Fibroblast of pulmonary artery (primary cell): ENCODE measurements around the gene AKR1B1.

ENCODE experiments used
- DNase-seq: peaks from one replicate; pipeline ENCODE4 v3.0.0-alpha.2; 2010; ENCODE audit warnings: low read depth
- H3K4me3 ChIP-seq: replicated peaks from 2 replicates; pipeline ENCODE4 v1.5.1; 2011; ENCODE audit warnings: low read depth, mild to moderate bottlenecking, control low read depth, low read length, moderate library complexity
- TF ChIP-seq, protein P1 (sequence below): IDR thresholded peaks from 2 replicates; pipeline ENCODE4 v1.5.1; 2011; ENCODE audit warnings: mild to moderate bottlenecking, control low read depth, low read length, inconsistent platforms; ENCODE audit errors: missing control alignments

AKR1B1 gene

DNA sequence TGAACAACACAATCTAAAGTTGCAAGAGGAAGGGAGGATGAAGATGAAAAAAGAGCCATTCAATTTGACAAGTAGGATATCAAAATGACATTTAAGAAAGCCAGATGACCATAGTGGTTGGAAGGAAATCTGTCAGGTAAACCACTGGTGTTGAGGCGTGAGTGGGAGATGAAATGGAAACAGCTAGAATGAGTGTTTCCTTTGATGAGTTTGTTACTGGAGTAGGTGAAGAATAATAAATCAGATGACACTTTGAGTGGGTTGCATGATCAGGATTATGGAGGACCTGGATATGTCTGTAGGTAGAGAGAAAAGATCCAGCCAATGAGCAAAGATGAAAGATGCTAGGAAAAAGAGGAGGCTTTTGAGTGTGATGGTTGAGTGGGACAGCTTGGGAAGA lies 33.1 kb downstream of the AKR1B1 start:
- TF ChIP-seq, protein P1, sequence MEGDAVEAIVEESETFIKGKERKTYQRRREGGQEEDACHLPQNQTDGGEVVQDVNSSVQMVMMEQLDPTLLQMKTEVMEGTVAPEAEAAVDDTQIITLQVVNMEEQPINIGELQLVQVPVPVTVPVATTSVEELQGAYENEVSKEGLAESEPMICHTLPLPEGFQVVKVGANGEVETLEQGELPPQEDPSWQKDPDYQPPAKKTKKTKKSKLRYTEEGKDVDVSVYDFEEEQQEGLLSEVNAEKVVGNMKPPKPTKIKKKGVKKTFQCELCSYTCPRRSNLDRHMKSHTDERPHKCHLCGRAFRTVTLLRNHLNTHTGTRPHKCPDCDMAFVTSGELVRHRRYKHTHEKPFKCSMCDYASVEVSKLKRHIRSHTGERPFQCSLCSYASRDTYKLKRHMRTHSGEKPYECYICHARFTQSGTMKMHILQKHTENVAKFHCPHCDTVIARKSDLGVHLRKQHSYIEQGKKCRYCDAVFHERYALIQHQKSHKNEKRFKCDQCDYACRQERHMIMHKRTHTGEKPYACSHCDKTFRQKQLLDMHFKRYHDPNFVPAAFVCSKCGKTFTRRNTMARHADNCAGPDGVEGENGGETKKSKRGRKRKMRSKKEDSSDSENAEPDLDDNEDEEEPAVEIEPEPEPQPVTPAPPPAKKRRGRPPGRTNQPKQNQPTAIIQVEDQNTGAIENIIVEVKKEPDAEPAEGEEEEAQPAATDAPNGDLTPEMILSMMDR: no peak
- no peak overlapping the region for H3K4me3 ChIP-seq
- DNase-seq: no peak

DNA sequence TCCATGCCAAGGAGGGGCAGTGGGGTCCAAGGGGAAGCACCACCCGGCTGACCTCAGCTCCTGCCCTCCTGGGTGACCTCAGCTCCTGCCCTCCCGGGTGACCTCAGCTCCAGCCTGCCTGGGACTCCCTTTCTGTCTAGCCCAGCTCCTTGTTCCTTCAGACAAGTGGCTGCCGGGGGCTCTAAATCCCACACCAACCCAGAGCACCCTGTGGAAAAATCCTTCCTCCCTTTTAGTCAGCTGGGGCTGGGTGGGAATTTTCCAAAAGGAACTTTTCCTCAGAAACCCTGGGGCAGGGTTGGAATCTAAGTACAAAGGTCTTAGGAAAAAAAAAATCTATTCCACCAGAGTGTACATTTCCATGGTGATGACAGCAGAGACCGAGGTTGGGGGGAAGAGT lies 36.3 kb downstream of the AKR1B1 start:
- TF ChIP-seq, protein P1: no peak
- no peak for DNase-seq
- H3K4me3 ChIP-seq: no peak overlapping the region

DNA sequence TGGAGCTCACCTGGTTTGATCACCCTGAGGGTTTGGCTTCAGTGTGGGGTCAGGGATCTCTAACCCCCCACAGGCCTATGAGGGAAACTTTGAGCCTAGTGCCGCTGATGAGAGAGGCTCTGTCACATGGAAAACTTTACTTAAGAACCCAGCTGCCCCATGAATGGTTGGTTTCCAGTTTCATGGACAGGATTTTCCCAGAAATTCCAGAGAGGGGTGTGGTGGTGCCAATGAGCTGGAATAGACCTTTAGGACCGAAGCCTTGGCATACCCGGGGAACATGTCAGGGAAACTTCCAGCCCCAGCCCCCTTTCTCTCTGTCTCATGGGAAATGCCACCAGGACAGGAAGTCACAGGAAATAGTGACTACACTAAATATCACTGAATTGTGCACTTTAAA lies 36.9 kb downstream of the AKR1B1 start:
- TF ChIP-seq, protein P1: no peak
- no peak for DNase-seq

DNA sequence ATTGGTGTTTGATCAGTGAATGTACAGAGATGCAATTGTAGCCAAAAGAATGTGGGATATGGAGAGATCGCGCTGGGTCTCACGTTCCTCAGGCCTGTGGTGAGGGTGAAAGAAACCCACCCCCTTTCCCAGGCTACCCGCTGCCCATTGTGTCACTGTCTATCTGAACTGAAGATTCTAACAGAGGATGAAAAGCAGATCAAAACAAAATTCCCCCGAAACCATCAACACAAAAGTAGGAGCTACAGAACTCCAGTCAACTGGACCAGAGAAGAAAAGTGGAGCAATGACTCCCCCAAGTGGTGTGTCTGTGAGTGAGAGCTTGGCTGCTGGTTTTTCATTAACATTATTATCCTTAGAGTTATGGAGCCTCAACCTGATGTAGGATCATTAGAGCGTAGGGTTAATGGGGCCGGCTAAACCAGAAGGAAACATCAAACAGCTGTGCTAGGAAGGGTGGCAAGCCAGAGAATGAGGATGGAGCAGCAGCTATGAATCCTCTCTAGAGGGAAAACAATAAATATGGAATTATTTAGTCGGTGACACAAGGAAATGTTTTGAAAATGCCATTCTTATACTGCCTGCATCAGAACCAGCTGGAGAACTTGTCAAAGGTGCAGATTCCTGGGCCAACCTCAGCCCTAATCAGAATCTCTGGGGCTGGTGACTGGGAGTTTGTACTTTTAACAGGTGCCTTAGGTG lies 38.3 kb downstream of the AKR1B1 start:
- H3K4me3 ChIP-seq: no peak overlapping the region
- DNase-seq: peak; percentile 84

More for the DNA sequence above, 36.9 kb downstream of the AKR1B1 start:
- H3K4me3 ChIP-seq: no peak overlapping the region

DNA sequence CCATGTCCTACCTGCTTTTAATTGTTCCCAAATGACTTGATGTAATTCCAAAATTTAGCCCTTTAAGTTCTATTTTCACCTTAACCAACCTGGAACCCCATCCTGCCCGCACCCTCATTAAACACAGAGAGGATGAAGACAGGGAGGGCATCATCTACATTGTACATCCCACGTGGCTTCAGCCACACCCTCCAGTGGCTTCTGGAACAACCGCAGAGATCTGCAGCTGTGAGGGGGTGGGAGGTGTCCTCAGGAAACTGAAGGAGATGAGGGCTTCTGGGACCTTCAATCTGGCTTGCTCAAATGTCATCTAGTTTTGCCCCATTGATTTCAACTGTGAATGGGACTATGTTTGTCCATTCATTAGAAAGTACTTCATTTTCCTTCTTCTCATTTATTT lies 39.0 kb downstream of the AKR1B1 start:
- H3K4me3 ChIP-seq: no peak overlapping the region
- TF ChIP-seq, protein P1: no peak
- no peak for DNase-seq

More for the DNA sequence above, 38.3 kb downstream of the AKR1B1 start:
- TF ChIP-seq, protein P1: peak; percentile 80

DNA sequence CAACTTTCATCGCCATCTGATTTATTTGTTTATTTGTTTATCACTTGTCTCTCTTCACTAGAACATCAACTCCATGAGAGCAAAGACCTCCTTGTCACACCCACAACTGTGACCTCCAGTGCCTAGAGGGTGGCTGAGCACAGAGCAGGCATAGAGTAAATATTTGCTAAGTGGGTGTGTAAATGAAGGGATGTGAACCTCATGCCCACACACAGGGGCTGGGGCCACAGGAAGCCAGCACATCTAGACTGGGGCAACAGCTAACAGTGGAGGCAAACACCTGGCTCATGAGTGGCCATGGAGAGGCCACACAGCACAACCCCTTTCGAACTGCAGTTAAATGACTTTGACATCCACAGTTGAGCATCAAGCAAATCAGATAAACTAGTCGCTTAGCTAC lies 39.8 kb downstream of the AKR1B1 start:
- DNase-seq: no peak
- H3K4me3 ChIP-seq: no peak overlapping the region
- TF ChIP-seq, protein P1: no peak

DNA sequence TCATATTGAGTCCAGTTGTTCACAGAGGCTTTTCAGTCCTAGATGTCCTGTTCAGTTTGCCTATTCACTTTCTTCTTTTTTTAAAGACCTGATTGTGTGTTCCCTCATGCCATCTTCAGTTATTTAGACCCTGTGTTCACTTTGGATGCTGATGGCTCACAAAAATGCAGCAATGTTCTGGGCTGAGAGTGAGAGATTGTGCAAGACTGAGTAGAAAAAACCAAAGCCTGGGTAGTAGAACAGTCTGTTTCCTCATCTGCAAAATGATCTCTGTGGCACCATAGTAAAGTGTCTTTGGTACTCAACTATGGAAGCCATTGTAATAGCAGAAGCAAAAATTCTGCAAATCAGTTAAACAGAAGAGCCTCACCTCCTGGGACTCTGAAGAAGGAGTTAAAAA lies 43.2 kb downstream of the AKR1B1 start:
- TF ChIP-seq, protein P1: no peak
- no peak for DNase-seq
- no peak overlapping the region for H3K4me3 ChIP-seq
